Measurements from ENCODE around the gene IGFBP4.

DNA sequence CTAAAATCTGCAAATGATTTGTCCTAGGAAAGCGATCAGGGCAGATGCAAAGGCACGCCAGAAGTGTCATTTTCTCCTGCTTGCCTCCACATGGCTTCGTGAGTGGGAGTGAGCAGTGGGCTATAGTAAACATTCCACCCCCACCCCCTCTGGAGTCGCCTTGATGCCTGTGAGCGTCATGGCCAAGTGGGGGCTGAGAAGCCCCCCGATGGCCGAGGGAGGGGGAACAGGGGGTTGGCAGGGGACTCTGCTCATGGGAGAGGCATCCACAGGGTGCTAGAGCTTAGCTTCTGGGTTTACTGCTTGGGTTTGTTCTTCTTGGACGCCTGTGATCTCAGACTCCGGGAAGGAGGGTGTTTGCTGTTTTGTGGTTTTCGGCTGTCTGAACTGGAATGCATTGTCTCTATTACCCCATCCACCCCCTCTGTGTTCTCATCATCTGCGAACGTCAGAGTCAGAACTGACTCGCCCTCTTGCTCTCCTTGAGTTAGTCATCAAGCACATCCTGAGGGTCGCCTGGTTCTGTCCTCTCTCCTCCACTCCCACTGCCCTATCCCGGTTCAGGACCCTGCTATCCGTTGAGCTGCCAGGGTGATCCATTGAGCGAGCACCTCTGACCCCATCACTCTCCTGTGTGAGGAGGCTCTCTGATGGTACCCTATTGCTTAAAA lies 42.7 kb downstream of the IGFBP4 start:
- TF ChIP-seq, protein P1, sequence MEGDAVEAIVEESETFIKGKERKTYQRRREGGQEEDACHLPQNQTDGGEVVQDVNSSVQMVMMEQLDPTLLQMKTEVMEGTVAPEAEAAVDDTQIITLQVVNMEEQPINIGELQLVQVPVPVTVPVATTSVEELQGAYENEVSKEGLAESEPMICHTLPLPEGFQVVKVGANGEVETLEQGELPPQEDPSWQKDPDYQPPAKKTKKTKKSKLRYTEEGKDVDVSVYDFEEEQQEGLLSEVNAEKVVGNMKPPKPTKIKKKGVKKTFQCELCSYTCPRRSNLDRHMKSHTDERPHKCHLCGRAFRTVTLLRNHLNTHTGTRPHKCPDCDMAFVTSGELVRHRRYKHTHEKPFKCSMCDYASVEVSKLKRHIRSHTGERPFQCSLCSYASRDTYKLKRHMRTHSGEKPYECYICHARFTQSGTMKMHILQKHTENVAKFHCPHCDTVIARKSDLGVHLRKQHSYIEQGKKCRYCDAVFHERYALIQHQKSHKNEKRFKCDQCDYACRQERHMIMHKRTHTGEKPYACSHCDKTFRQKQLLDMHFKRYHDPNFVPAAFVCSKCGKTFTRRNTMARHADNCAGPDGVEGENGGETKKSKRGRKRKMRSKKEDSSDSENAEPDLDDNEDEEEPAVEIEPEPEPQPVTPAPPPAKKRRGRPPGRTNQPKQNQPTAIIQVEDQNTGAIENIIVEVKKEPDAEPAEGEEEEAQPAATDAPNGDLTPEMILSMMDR (IDR thresholded peaks at IDR 0.05; ENCODE audit: low read depth, low read length, poor library complexity, severe bottlenecking) = no peak
- no peak for TF ChIP-seq EZH2phosphoT487 (IDR thresholded peaks at IDR 0.05; ENCODE audit: borderline replicate concordance, low read length)

Measured in DOHH2 (cell line).